ENCODE measurements around the gene CHRM4. TPM values are rescaled to one million over a fixed set of nuclear protein-coding genes. Genes with fewer than 3 reads are reported as not detected.

Gene CHRM4
- total RNA-seq, 5 donors from 2014 or later (not counting 1 experiment from before 2014, with no cell fraction given), result 0.18 to 3.9 (median 1.5) TPM; not detected in 1

GRCh38 chr11:46418751-46419150 lies 27.2 kb upstream of the CHRM4 start:
- no peaks in the 10 kb centered on the region for H3K27me3 ChIP-seq (replicated peaks in 1 of 2; ENCODE audit: control insufficient read depth in 2 of 2, extremely low read depth in 1 of 2, insufficient read depth in 2 of 2, low read length in 1 of 2)
- no peak overlapping the region for H3K4me3 ChIP-seq (ENCODE audit: control insufficient read depth in 1 of 2, extremely low read depth in 1 of 2, low read length in 1 of 2)
- Mint-ChIP-seq H3K36me3 (peaks cover 52% of the 10 kb centered on the region), H3K4me3 (no peak overlapping the region), H3K27me3 (no peaks in the 10 kb centered on the region), H3K27ac (no peak overlapping the region), H3K9me3 (no peaks in the 10 kb centered on the region), H3K4me1 (peaks cover 18 to 26% (median 25%) of the 10 kb centered on the region in 3 donors)
- DNase-seq, result no peak
- no CpG with 5 or more reads among the region's 5 CpGs for WGBS (ENCODE audit: insufficient coverage)
- peaks cover 0 to 66% of the 10 kb centered on the region in 2 donors for H3K36me3 ChIP-seq (ENCODE audit: control insufficient read depth in 2 of 2, extremely low read depth in 1 of 2, insufficient read depth in 1 of 2, low read length in 1 of 2)
- no peak for ATAC-seq (replicated peaks in 1 of 4)
- H3K9me3 ChIP-seq, result no peaks in the 10 kb centered on the region
- H3K4me1 ChIP-seq (ENCODE audit: control insufficient read depth in 1 of 2, extremely low read depth in 1 of 2, insufficient read depth in 2 of 2, low read length in 2 of 2), result peaks cover 2 to 18% of the 10 kb centered on the region in 2 experiments
- no peak overlapping the region for H3K27ac ChIP-seq (ENCODE audit: low read length)
- CTCF ChIA-PET, result no interaction called here
- POLR2A ChIA-PET, result no interaction called here

GRCh38 chr11:46417711-46418110 lies 26.1 kb upstream of the CHRM4 start:
- no peak for ATAC-seq (replicated peaks in 1 of 4)
- DNase-seq, result no peak
- 90% methylated on average over 4 of the region's 7 CpGs for WGBS (ENCODE audit: insufficient coverage)
- Mint-ChIP-seq H3K9me3 (no peaks in the 10 kb centered on the region), H3K4me1 (peaks cover 18 to 26% (median 26%) of the 10 kb centered on the region in 3 donors), H3K27ac (no peak overlapping the region), H3K27me3 (no peaks in the 10 kb centered on the region), H3K36me3 (peaks cover 52% of the 10 kb centered on the region), H3K4me3 (no peak overlapping the region)
- H3K4me3 ChIP-seq (ENCODE audit: control insufficient read depth in 1 of 2, extremely low read depth in 1 of 2, low read length in 1 of 2), result no peak overlapping the region
- H3K4me1 ChIP-seq (ENCODE audit: control insufficient read depth in 1 of 2, extremely low read depth in 1 of 2, insufficient read depth in 2 of 2, low read length in 2 of 2), result peaks cover 2 to 18% of the 10 kb centered on the region in 2 experiments
- CTCF ChIA-PET, result no interaction called here
- H3K27me3 ChIP-seq (replicated peaks in 1 of 2; ENCODE audit: control insufficient read depth in 2 of 2, extremely low read depth in 1 of 2, insufficient read depth in 2 of 2, low read length in 1 of 2), result no peaks in the 10 kb centered on the region
- peaks cover 0 to 71% of the 10 kb centered on the region in 2 donors for H3K36me3 ChIP-seq (ENCODE audit: control insufficient read depth in 2 of 2, extremely low read depth in 1 of 2, insufficient read depth in 1 of 2, low read length in 1 of 2)
- POLR2A ChIA-PET, result no interaction called here
- H3K27ac ChIP-seq (ENCODE audit: low read length), result no peak overlapping the region
- no peaks in the 10 kb centered on the region for H3K9me3 ChIP-seq

- WGBS (ENCODE audit: insufficient coverage), result 50% methylated on average over 2 of the region's 3 CpGs
- Histone ChIP-seq H3K27me3 (replicated peaks in 1 of 2; ENCODE audit: control insufficient read depth in 2 of 2, extremely low read depth in 1 of 2, insufficient read depth in 2 of 2, low read length in 1 of 2) (no peaks in the 10 kb centered on the region), H3K4me1 (ENCODE audit: control insufficient read depth in 1 of 2, extremely low read depth in 1 of 2, insufficient read depth in 2 of 2, low read length in 2 of 2) (peaks cover 2 to 18% of the 10 kb centered on the region in 2 experiments), H3K27ac (ENCODE audit: low read length) (no peak overlapping the region), H3K4me3 (ENCODE audit: control insufficient read depth in 1 of 2, extremely low read depth in 1 of 2, low read length in 1 of 2) (no peak overlapping the region), H3K9me3 (no peaks in the 10 kb centered on the region), H3K36me3 (ENCODE audit: control insufficient read depth in 2 of 2, extremely low read depth in 1 of 2, insufficient read depth in 1 of 2, low read length in 1 of 2) (peaks cover 0 to 61% of the 10 kb centered on the region in 2 donors)
- H3K4me1 Mint-ChIP-seq, result peaks cover 18 to 26% (median 26%) of the 10 kb centered on the region in 3 donors
- ATAC-seq (replicated peaks in 1 of 4) (no peak), DNase-seq (no peak)
- H3K27ac Mint-ChIP-seq, result peak overlapping the region in 1 of 2 donors; percentile 28
- CTCF ChIA-PET, result interaction anchor here in 1 of 2 donors (0.6 kb wide), 1 partner anchor 368 kb away, joined by 3 read pairs; no protein-coding TSS in a partner anchor
- no peaks in the 10 kb centered on the region for H3K9me3 Mint-ChIP-seq
- peak overlapping the region in 1 of 3 donors; percentile 55 for H3K4me3 Mint-ChIP-seq
- H3K36me3 Mint-ChIP-seq, result peaks cover 43% of the 10 kb centered on the region
- no peaks in the 10 kb centered on the region for H3K27me3 Mint-ChIP-seq
- POLR2A ChIA-PET, result no interaction called here
These were observed 23.3 kb upstream of the CHRM4 start for GRCh38 chr11:46414879-46415278.

- Histone ChIP-seq H3K27ac (ENCODE audit: low read length) (no peak overlapping the region), H3K27me3 (replicated peaks in 1 of 2; ENCODE audit: control insufficient read depth in 2 of 2, extremely low read depth in 1 of 2, insufficient read depth in 2 of 2, low read length in 1 of 2) (no peaks in the 10 kb centered on the region), H3K9me3 (no peaks in the 10 kb centered on the region), H3K4me3 (ENCODE audit: control insufficient read depth in 1 of 2, extremely low read depth in 1 of 2, low read length in 1 of 2) (no peak overlapping the region), H3K36me3 (ENCODE audit: control insufficient read depth in 2 of 2, extremely low read depth in 1 of 2, insufficient read depth in 1 of 2, low read length in 1 of 2) (peaks cover 2 to 65% of the 10 kb centered on the region in 2 donors), H3K4me1 (ENCODE audit: control insufficient read depth in 1 of 2, extremely low read depth in 1 of 2, insufficient read depth in 2 of 2, low read length in 2 of 2) (peaks cover 2 to 18% of the 10 kb centered on the region in 2 experiments)
- H3K4me1 Mint-ChIP-seq, result peaks cover 18 to 26% (median 26%) of the 10 kb centered on the region in 3 donors
- ChIA-PET CTCF (interaction anchor here in 1 of 2 donors (0.6 kb wide), 1 partner anchor 369 kb away, joined by 3 read pairs; no protein-coding TSS in a partner anchor), POLR2A (no interaction called here)
- peak overlapping the region in 1 of 2 donors; percentile 28 for H3K27ac Mint-ChIP-seq
- H3K36me3 Mint-ChIP-seq, result peaks cover 46% of the 10 kb centered on the region
- peak in 25 of 35 experiments; percentile 8 to 63 (median 31) for DNase-seq
- no peaks in the 10 kb centered on the region for H3K27me3 Mint-ChIP-seq
- WGBS (ENCODE audit: insufficient coverage), result 61% methylated on average over 3 of the region's 5 CpGs
- peak overlapping the region in 1 of 3 donors; percentile 55 for H3K4me3 Mint-ChIP-seq
- peak; percentile 19 to 84 (median 43) for ATAC-seq (replicated peaks in 1 of 4)
- no peaks in the 10 kb centered on the region for H3K9me3 Mint-ChIP-seq
These were observed 22.9 kb upstream of the CHRM4 start for GRCh38 chr11:46414466-46414796.

- CTCF ChIA-PET, result no interaction called here
- no peaks in the 10 kb centered on the region for H3K27me3 ChIP-seq (replicated peaks in 1 of 2; ENCODE audit: control insufficient read depth in 2 of 2, extremely low read depth in 1 of 2, insufficient read depth in 2 of 2, low read length in 1 of 2)
- DNase-seq, result peak in 3 of 35 experiments; percentile 8 to 41 (median 32)
These were observed 22.3 kb upstream of the CHRM4 start for GRCh38 chr11:46413760-46414465.

GRCh38 chr11:46410021-46410420 lies 18.4 kb upstream of the CHRM4 start:
- Mint-ChIP-seq H3K27ac (no peak overlapping the region), H3K4me3 (no peak overlapping the region), H3K4me1 (peaks cover 9 to 13% (median 13%) of the 10 kb centered on the region in 3 donors), H3K9me3 (no peaks in the 10 kb centered on the region), H3K27me3 (no peaks in the 10 kb centered on the region), H3K36me3 (peaks cover 41% of the 10 kb centered on the region)
- Histone ChIP-seq H3K4me3 (ENCODE audit: control insufficient read depth in 1 of 2, extremely low read depth in 1 of 2, low read length in 1 of 2) (no peak overlapping the region), H3K27ac (ENCODE audit: low read length) (no peak overlapping the region), H3K9me3 (no peaks in the 10 kb centered on the region), H3K36me3 (ENCODE audit: control insufficient read depth in 2 of 2, extremely low read depth in 1 of 2, insufficient read depth in 1 of 2, low read length in 1 of 2) (peaks cover 18 to 67% of the 10 kb centered on the region in 2 donors), H3K27me3 (replicated peaks in 1 of 2; ENCODE audit: control insufficient read depth in 2 of 2, extremely low read depth in 1 of 2, insufficient read depth in 2 of 2, low read length in 1 of 2) (no peaks in the 10 kb centered on the region), H3K4me1 (ENCODE audit: control insufficient read depth in 1 of 2, extremely low read depth in 1 of 2, insufficient read depth in 2 of 2, low read length in 2 of 2) (peaks cover 2 to 13% of the 10 kb centered on the region in 2 experiments)
- ChIA-PET CTCF (no interaction called here), POLR2A (no interaction called here)
- no peak for ATAC-seq (replicated peaks in 1 of 4)
- DNase-seq, result no peak
- no CpG with 5 or more reads among the region's 5 CpGs for WGBS (ENCODE audit: insufficient coverage)

More at GRCh38 chr11:46413760-46414465, 22.3 kb upstream of the CHRM4 start:
- Histone ChIP-seq H3K4me3 (ENCODE audit: control insufficient read depth in 1 of 2, extremely low read depth in 1 of 2, low read length in 1 of 2) (no peak overlapping the region), H3K27ac (ENCODE audit: low read length) (no peak overlapping the region), H3K36me3 (ENCODE audit: control insufficient read depth in 2 of 2, extremely low read depth in 1 of 2, insufficient read depth in 1 of 2, low read length in 1 of 2) (peaks cover 3 to 70% of the 10 kb centered on the region in 2 donors), H3K4me1 (ENCODE audit: control insufficient read depth in 1 of 2, extremely low read depth in 1 of 2, insufficient read depth in 2 of 2, low read length in 2 of 2) (peaks cover 2 to 18% of the 10 kb centered on the region in 2 experiments), H3K9me3 (no peaks in the 10 kb centered on the region)
- Mint-ChIP-seq H3K9me3 (no peaks in the 10 kb centered on the region), H3K27ac (peak overlapping the region in 1 of 2 donors; percentile 23), H3K4me1 (peaks cover 18 to 26% (median 26%) of the 10 kb centered on the region in 3 donors), H3K4me3 (peak overlapping the region in 1 of 3 donors; percentile 55), H3K36me3 (peaks cover 46% of the 10 kb centered on the region), H3K27me3 (no peaks in the 10 kb centered on the region)
- ATAC-seq (replicated peaks in 1 of 4), result peak in 3 of 4 experiments; percentile 24 to 83 (median 61)
- POLR2A ChIA-PET, result interaction anchor here in 1 of 2 donors (0.5 kb wide), 1 partner anchor 185 kb away, joined by 8 read pairs; no protein-coding TSS in a partner anchor
- 37% methylated on average over 5 of the region's 9 CpGs for WGBS (ENCODE audit: insufficient coverage)

Data from T-cell (primary cell).